HepG2 (cell line): Measurements from ENCODE around the gene SERPINA3. TPM values are rescaled to one million over a fixed set of nuclear protein-coding genes. Genes with fewer than 3 reads are reported as not detected.

Experiments
- ASH2L ChIP-seq: fragments of 300-600, 200-600 bp; sonication (generic); IDR thresholded peaks from 2 replicates; pipeline ENCODE4 v1.7.0; 2017; ENCODE audit warnings: low read depth, mild to moderate bottlenecking, moderate library complexity, mixed read lengths, low read length; ENCODE audit not compliant: insufficient read length
- ATF7 ChIP-seq, 2 experiments: fragments of 450-650 bp in 1 of 2; sonication (generic) in 1 of 2; formaldehyde crosslinking in 1 of 2; IDR thresholded peaks; 2 replicates each; pipeline versions ENCODE4 v1.4.0 to v1.6.1; 2016 to 2020; ENCODE audit warnings: antibody characterized with exemption in 1 of 2, mild to moderate bottlenecking in 1 of 2, missing genetic modification reagents in 1 of 2
- CEBPB ChIP-seq: IDR thresholded peaks from 2 replicates; pipeline ENCODE4 v1.6.1; 2011; ENCODE audit warnings: low read depth, low read length, improper control_type of control experiment, borderline replicate concordance
- CREBL2 ChIP-seq: sonication (generic); formaldehyde crosslinking; IDR thresholded peaks from 2 replicates; pipeline ENCODE4 v1.8.1; 2023; ENCODE audit warnings: missing genetic modification reagents, mild to moderate bottlenecking, borderline replicate concordance
- FOXA3 ChIP-seq: IDR thresholded peaks from 2 replicates; pipeline ENCODE4 v1.6.1; 2016; ENCODE audit warnings: missing genetic modification reagents, missing compliant biosample characterization
- GABPA ChIP-seq, 2 experiments: IDR thresholded peaks; 2 replicates each; pipeline ENCODE4 v1.6.1; 2011 to 2016; ENCODE audit warnings: low read depth in 2 of 2, low read length in 1 of 2, missing biosample characterization in 1 of 2, missing genetic modification characterization in 1 of 2
- HES4 ChIP-seq: sonication (generic); formaldehyde crosslinking; IDR thresholded peaks from 2 replicates; pipeline ENCODE4 v1.9.0; 2021; ENCODE audit warnings: mild to moderate bottlenecking, missing genetic modification reagents, borderline replicate concordance
- HNRNPL ChIP-seq: fragments of 200-400 bp; formaldehyde crosslinking; IDR thresholded peaks from 2 replicates; pipeline ENCODE4 v1.6.1; 2017; ENCODE audit warnings: mild to moderate bottlenecking, low read depth, low read length
- HOXD1 ChIP-seq: sonication (generic); formaldehyde crosslinking; IDR thresholded peaks from 2 replicates; pipeline ENCODE4 v1.5.0; 2020; ENCODE audit warnings: missing genetic modification reagents
- JARID2 ChIP-seq: sonication (generic); formaldehyde crosslinking; IDR thresholded peaks from 2 replicates; pipeline ENCODE4 v1.8.1; 2023; ENCODE audit warnings: missing genetic modification reagents, inconsistent platforms; ENCODE audit not compliant: insufficient replicate concordance
- JDP2 ChIP-seq: sonication (generic); formaldehyde crosslinking; IDR thresholded peaks from 2 replicates; pipeline ENCODE4 v1.8.1; 2022; ENCODE audit warnings: missing genetic modification reagents, borderline replicate concordance
- KAT8 ChIP-seq: IDR thresholded peaks from 2 replicates; pipeline ENCODE4 v1.6.1; 2016; ENCODE audit warnings: missing genetic modification reagents, missing compliant biosample characterization
- KDM2A ChIP-seq: sonication (generic); formaldehyde crosslinking; IDR thresholded peaks from 2 replicates; pipeline ENCODE4 v1.4.0; 2020; ENCODE audit warnings: low read depth, missing genetic modification reagents, borderline replicate concordance
- MEF2D ChIP-seq: sonication (generic); formaldehyde crosslinking; IDR thresholded peaks from 2 replicates; pipeline ENCODE4 v1.5.1; 2020; ENCODE audit warnings: mild to moderate bottlenecking, missing genetic modification reagents
- NCOR1 ChIP-seq: fragments of 200-600 bp; sonication (generic); IDR thresholded peaks from 2 replicates; pipeline ENCODE4 v1.7.0; 2017; ENCODE audit warnings: antibody characterized with exemption, low read length, borderline replicate concordance
- PAWR ChIP-seq: sonication (generic); formaldehyde crosslinking; IDR thresholded peaks from 2 replicates; pipeline ENCODE4 v1.4.0; 2020; ENCODE audit warnings: missing genetic modification reagents, mild to moderate bottlenecking, borderline replicate concordance
- SALL2 ChIP-seq: sonication (generic); formaldehyde crosslinking; IDR thresholded peaks from 2 replicates; pipeline ENCODE4 v1.8.1; 2023; ENCODE audit warnings: mild to moderate bottlenecking, missing genetic modification reagents, inconsistent platforms
- TGIF2 ChIP-seq: IDR thresholded peaks from 2 replicates; pipeline ENCODE4 v1.6.1; 2016; ENCODE audit warnings: control low read depth, missing compliant biosample characterization
- ZC3H4 ChIP-seq: sonication (generic); formaldehyde crosslinking; IDR thresholded peaks from 2 replicates; pipeline ENCODE4 v1.4.0; 2020; ENCODE audit warnings: missing genetic modification reagents, borderline replicate concordance
- ZNF207 ChIP-seq: fragments of 450-650 bp; IDR thresholded peaks from 2 replicates; pipeline ENCODE4 v1.6.1; 2016; ENCODE audit warnings: antibody characterized with exemption, borderline replicate concordance
- ZNF260 ChIP-seq: sonication (generic); formaldehyde crosslinking; IDR thresholded peaks from 2 replicates; pipeline ENCODE4 v1.4.0; 2020; ENCODE audit warnings: missing genetic modification reagents, low read depth, mild to moderate bottlenecking, borderline replicate concordance
- ZNF652 ChIP-seq: IDR thresholded peaks from 2 replicates; pipeline ENCODE4 v1.6.1; 2016; ENCODE audit warnings: low read depth, borderline replicate concordance
- ZNF720 ChIP-seq: sonication (generic); formaldehyde crosslinking; IDR thresholded peaks from 2 replicates; pipeline ENCODE4 v1.4.0; 2020; ENCODE audit warnings: missing genetic modification reagents
- ZNF766 ChIP-seq: sonication (generic); formaldehyde crosslinking; IDR thresholded peaks from 2 replicates; pipeline ENCODE4 v1.5.0; 2020; ENCODE audit warnings: missing genetic modification reagents, borderline replicate concordance
- ZNF773 ChIP-seq: sonication (generic); formaldehyde crosslinking; IDR thresholded peaks from 2 replicates; pipeline ENCODE4 v1.4.0; 2020; ENCODE audit warnings: missing genetic modification reagents, borderline replicate concordance
- polyA plus RNA-seq, 8 experiments: library from polyadenylated mRNA; depleted of rRNA in 3 of 8; stranded (reverse) in 7 of 8; unstranded in 1 of 8; fragments of >200 nt; fragmentation: Illumina TruSeq in 4 of 8; extraction: Trizol in 4 of 8; gene quantifications; 2 replicates each; pipeline versions ENCODE4 v1.2.1 to v1.2.3, GENCODE V29; 2011 to 2016; ENCODE audit warnings: low read depth in 4 of 8, missing spikeins in 1 of 8, mixed read lengths in 1 of 8; ENCODE audit not compliant: insufficient read depth in 1 of 8
- total RNA-seq, 5 experiments: library from RNA; depleted of rRNA; stranded (reverse); fragments of >200 nt; fragmentation: Illumina TruSeq; extraction: Trizol; gene quantifications; 2 replicates each; pipeline ENCODE4 v1.2.3, GENCODE V29; 2016; ENCODE audit warnings: low read depth in 1 of 5
- TF ChIP-seq, protein P1 (sequence below): sonication (generic); formaldehyde crosslinking; IDR thresholded peaks from 2 replicates; pipeline ENCODE4 v1.4.0; 2020; ENCODE audit warnings: missing genetic modification reagents
- TF ChIP-seq, protein P2 (sequence below): sonication (generic); formaldehyde crosslinking; IDR thresholded peaks from 2 replicates; pipeline ENCODE4 v1.5.0; 2020; ENCODE audit warnings: mild to moderate bottlenecking, missing genetic modification reagents, borderline replicate concordance

SERPINA3 gene
- total and polyA plus RNA-seq, 2 of the 13 experiments (the other 11 are each of a cell fraction or from before 2014, with no cell fraction given) = 825 to 2,200 TPM

DNA sequence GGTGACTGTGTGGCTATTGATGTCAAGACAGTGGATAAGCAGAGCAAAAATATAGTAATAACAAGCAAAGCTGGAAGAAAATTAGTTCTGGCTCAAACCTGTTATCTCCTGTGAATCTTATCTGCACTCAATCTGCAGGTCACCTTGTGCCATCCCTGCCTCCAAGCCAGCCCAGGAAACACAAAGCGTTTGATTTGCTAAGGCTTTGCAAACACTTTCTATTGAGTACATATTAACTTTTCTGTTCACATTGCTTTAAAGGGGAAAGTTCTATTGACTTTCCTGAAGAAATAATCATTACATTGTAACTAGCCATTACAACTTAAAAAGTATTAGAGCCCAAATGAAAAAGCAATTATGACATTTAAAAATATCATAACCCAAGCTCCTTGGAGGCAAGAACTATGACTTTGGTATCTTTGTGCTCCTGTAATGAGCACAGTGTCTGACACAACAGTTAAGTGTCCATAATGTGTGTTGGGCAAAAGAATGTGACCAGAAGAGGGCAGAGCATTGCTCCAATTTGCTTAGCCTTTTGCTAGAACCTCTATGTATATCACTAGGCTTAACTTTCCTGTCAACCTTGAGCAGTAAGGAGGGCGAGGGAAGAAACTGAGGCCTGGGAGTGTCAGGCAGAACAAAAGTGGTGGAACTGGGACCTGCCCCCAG lies 24.7 kb downstream of the SERPINA3 start (continued):
- TF ChIP-seq KAT8 (CRISPR knock-in tag) (0 out of 2 replicates have a peak, but pooled peaks have one; percentile 34), JDP2 (CRISPR knock-in tag) (no peak), ZNF652 (CRISPR knock-in tag) (peak; percentile 31; the same call in 1 of the 2 replicates), ZNF773 (no peak), JARID2 (CRISPR knock-in tag) (no peak), SALL2 (CRISPR knock-in tag) (no peak), ZNF766 (CRISPR knock-in tag) (no peak), FOXA3 (CRISPR knock-in tag) (peak; percentile 90), ZNF260 (no peak), HNRNPL (0 out of 2 replicates have a peak, but pooled peaks have one; percentile 20), NCOR1 (peak; percentile 88), PAWR (CRISPR knock-in tag) (no peak), TGIF2 (CRISPR knock-in tag) (0 out of 2 replicates have a peak, but pooled peaks have one; percentile 29), MEF2D (peak; percentile 82), HOXD1 (peak; percentile 36; the same call in 1 of the 2 replicates), KDM2A (CRISPR knock-in tag) (no peak), CREBL2 (CRISPR knock-in tag) (no peak), GABPA (IDR thresholded peaks at IDR 0.05; ENCODE audit: low read depth, low read length) (no peak), GABPA (CRISPR knock-in tag; IDR thresholded peaks at IDR 0.05; ENCODE audit: low read depth) (peak; percentile 14; the same call in 1 of the 2 replicates), CEBPB (peak; percentile 2; the same call in 1 of the 2 replicates), HES4 (no peak), ASH2L (peak; percentile 55), ZC3H4 (CRISPR knock-in tag) (no peak), ZNF720 (no peak), ZNF207 (no peak), ATF7 (IDR thresholded peaks at IDR 0.05) (no peak), ATF7 (CRISPR knock-in tag; IDR thresholded peaks at IDR 0.05) (no peak)
- TF ChIP-seq, protein P1, sequence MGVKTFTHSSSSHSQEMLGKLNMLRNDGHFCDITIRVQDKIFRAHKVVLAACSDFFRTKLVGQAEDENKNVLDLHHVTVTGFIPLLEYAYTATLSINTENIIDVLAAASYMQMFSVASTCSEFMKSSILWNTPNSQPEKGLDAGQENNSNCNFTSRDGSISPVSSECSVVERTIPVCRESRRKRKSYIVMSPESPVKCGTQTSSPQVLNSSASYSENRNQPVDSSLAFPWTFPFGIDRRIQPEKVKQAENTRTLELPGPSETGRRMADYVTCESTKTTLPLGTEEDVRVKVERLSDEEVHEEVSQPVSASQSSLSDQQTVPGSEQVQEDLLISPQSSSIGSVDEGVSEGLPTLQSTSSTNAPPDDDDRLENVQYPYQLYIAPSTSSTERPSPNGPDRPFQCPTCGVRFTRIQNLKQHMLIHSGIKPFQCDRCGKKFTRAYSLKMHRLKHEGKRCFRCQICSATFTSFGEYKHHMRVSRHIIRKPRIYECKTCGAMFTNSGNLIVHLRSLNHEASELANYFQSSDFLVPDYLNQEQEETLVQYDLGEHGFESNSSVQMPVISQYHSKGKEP (CRISPR knock-in tag) = no peak
- TF ChIP-seq, protein P2, sequence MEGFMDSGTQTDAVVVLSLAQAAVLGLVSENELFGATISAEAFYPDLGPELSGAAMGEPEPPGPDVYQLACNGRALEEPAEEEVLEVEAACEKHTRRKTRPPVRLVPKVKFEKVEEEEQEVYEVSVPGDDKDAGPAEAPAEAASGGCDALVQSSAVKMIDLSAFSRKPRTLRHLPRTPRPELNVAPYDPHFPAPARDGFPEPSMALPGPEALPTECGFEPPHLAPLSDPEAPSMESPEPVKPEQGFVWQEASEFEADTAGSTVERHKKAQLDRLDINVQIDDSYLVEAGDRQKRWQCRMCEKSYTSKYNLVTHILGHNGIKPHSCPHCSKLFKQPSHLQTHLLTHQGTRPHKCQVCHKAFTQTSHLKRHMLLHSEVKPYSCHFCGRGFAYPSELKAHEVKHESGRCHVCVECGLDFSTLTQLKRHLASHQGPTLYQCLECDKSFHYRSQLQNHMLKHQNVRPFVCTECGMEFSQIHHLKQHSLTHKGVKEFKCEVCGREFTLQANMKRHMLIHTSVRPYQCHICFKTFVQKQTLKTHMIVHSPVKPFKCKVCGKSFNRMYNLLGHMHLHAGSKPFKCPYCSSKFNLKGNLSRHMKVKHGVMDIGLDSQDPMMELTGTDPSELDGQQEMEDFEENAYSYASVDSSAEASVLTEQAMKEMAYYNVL = peak; percentile 17; the same call in 1 of the 2 replicates
